ENCODE data around the gene KRT9.

The KRT9 gene

DNA sequence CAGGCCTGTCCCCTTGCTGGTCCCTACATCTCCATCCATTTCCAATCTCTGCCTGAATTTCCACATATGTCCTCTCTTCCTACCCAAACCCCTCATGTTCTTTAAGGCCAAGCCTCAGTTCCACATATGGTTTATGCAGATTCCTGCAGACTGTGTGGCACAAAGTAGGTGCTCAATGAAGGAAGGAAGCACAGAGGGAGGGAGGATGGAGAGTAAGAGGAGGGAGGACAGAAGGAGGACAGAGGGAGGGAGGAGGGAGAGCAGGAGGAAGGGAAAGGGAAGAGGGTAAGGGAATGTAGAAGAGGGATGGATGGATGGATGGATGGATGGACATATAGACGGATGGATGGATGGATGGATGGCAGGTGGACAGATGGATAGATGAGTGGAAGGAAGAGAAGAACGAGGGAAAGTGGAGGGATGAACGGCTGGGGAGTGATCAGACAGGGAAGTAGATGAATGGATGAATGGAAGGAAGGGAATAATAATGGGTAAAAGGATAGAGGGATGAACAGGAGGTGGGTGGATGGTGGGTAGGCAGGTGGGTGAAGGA, 22.6 kb upstream of the KRT9 start:
- no peaks in the 10 kb centered on the region for H3K9me3 ChIP-seq (ENCODE audit: low read length)
- H4K20me1 ChIP-seq (ENCODE audit: insufficient read depth, low read length), result no peaks in the 10 kb centered on the region
- no peaks in the 10 kb centered on the region for H3K4me1 ChIP-seq (ENCODE audit: insufficient read depth, low read length, severe bottlenecking)
- no peak overlapping the region for H2AFZ ChIP-seq (ENCODE audit: low read length)
- no peak for TF ChIP-seq EZH2 (IDR thresholded peaks at IDR 0.05; ENCODE audit: borderline replicate concordance, low read length)
- TF ChIP-seq, protein P1, sequence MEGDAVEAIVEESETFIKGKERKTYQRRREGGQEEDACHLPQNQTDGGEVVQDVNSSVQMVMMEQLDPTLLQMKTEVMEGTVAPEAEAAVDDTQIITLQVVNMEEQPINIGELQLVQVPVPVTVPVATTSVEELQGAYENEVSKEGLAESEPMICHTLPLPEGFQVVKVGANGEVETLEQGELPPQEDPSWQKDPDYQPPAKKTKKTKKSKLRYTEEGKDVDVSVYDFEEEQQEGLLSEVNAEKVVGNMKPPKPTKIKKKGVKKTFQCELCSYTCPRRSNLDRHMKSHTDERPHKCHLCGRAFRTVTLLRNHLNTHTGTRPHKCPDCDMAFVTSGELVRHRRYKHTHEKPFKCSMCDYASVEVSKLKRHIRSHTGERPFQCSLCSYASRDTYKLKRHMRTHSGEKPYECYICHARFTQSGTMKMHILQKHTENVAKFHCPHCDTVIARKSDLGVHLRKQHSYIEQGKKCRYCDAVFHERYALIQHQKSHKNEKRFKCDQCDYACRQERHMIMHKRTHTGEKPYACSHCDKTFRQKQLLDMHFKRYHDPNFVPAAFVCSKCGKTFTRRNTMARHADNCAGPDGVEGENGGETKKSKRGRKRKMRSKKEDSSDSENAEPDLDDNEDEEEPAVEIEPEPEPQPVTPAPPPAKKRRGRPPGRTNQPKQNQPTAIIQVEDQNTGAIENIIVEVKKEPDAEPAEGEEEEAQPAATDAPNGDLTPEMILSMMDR (IDR thresholded peaks at IDR 0.05; ENCODE audit: low read length), result no peak
- H3K9me2 ChIP-seq (ENCODE audit: low read depth, low read length), result no peaks in the 10 kb centered on the region
- no peak overlapping the region for H3K9ac ChIP-seq (ENCODE audit: low read length)
- no peaks in the 10 kb centered on the region for H3K27me3 ChIP-seq (ENCODE audit: insufficient read depth, low read length)
- no peak overlapping the region for H3K4me2 ChIP-seq (ENCODE audit: low read length)
- H3K36me3 ChIP-seq (ENCODE audit: insufficient read depth, low read length), result no peaks in the 10 kb centered on the region
- no peak overlapping the region for H3K4me3 ChIP-seq (ENCODE audit: low read depth, low read length, poor library complexity, severe bottlenecking)
- H3F3A ChIP-seq (ENCODE audit: insufficient read depth, low read length), result no peaks in the 10 kb centered on the region
- no peak overlapping the region for H3K27ac ChIP-seq (ENCODE audit: low read depth, low read length, poor library complexity, severe bottlenecking)
- no peaks in the 10 kb centered on the region for H3K79me2 ChIP-seq (ENCODE audit: insufficient read depth, low read length)

DNA sequence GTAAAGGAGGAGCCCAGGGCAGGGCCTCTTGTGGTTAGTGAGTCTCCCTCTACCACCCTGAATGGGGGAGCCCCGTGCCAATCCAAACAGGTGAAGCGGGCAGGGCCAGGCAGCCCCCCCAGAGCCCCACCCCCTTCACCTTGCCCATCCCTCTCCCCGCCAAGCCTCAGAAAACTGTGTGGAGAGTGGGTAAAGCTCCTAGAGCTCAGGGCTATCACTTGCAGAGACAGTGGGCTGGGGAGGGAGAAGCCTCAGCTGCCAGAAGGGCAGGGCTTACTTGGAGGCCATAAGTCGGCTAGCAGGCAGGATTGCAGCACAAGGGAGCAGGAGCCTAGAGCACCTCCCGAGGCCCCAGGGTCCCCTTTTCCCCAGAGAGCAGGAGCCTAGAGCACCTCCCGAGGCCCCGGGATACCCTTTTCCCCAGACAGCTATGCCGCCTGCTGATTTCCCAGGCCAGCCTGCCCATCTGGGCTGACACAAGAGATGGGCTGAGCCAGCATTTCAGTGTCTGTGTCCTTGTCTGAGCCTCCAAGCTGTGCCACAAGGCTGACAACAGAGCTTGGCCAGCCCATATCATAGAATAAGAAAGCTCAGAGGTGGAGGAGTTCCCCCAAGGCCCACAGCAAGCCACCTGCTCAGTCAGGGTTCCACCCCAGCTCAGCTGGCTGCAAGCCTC, 21.6 kb upstream of the KRT9 start:
- Histone ChIP-seq H4K20me1 (ENCODE audit: insufficient read depth, low read length) (no peaks in the 10 kb centered on the region), H3K79me2 (ENCODE audit: insufficient read depth, low read length) (no peaks in the 10 kb centered on the region), H3K9me2 (ENCODE audit: low read depth, low read length) (no peaks in the 10 kb centered on the region), H3K9ac (ENCODE audit: low read length) (no peak overlapping the region), H3K4me3 (ENCODE audit: low read depth, low read length, poor library complexity, severe bottlenecking) (no peak overlapping the region), H2AFZ (ENCODE audit: low read length) (no peak overlapping the region), H3K36me3 (ENCODE audit: insufficient read depth, low read length) (no peaks in the 10 kb centered on the region), H3F3A (ENCODE audit: insufficient read depth, low read length) (no peaks in the 10 kb centered on the region), H3K4me1 (ENCODE audit: insufficient read depth, low read length, severe bottlenecking) (no peaks in the 10 kb centered on the region), H3K4me2 (ENCODE audit: low read length) (no peak overlapping the region), H3K9me3 (ENCODE audit: low read length) (no peaks in the 10 kb centered on the region), H3K27ac (ENCODE audit: low read depth, low read length, poor library complexity, severe bottlenecking) (no peak overlapping the region), H3K27me3 (ENCODE audit: insufficient read depth, low read length) (no peaks in the 10 kb centered on the region)
- TF ChIP-seq EZH2 (IDR thresholded peaks at IDR 0.05; ENCODE audit: borderline replicate concordance, low read length), result no peak
- TF ChIP-seq, protein P1 (IDR thresholded peaks at IDR 0.05; ENCODE audit: low read length), result no peak

DNA sequence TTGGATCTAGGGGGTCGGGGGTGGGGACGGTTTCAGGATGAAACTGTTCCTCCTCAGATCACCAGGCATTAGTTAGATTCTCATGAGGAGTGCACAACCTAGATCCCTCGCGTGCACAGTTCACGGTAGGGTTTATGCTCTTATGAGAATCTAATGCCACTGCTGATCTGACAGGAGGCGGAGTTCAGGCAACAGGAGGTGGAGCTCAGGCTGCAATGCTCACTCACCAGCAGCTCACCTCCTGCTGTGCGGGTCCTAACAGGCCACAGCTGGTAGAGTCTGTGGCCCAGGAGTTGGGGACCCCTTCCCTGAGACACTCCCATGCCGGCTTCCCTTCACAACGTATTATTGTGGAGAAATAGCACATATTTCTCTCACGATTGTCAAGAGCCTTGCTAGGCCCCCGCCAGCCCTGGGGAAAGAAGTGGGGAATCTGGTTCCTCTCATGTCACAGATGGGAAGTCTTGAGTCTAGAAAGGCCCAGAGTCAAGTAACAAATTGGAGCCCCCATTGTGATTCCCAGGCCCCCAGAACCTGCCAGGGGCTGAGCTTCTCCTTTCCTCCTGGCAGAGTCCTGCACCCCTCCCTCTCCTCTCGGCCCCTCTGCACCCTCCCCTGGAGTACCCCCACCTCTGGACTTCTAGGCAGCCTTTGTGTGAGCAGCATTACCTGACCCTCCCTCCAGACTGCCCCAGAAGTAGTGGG, 20.9 kb upstream of the KRT9 start:
- H3K9me3 ChIP-seq (ENCODE audit: low read length), result no peaks in the 10 kb centered on the region

More for the DNA sequence above, 20.9 kb upstream of the KRT9 start:
- no peaks in the 10 kb centered on the region for H3F3A ChIP-seq (ENCODE audit: insufficient read depth, low read length)
- H3K9ac ChIP-seq (ENCODE audit: low read length), result no peak overlapping the region
- H2AFZ ChIP-seq (ENCODE audit: low read length), result no peak overlapping the region
- TF ChIP-seq, protein P1 (IDR thresholded peaks at IDR 0.05; ENCODE audit: low read length), result no peak
- TF ChIP-seq EZH2 (IDR thresholded peaks at IDR 0.05; ENCODE audit: borderline replicate concordance, low read length), result no peak
- no peak overlapping the region for H3K27ac ChIP-seq (ENCODE audit: low read depth, low read length, poor library complexity, severe bottlenecking)
- H3K36me3 ChIP-seq (ENCODE audit: insufficient read depth, low read length), result no peaks in the 10 kb centered on the region
- H3K4me3 ChIP-seq (ENCODE audit: low read depth, low read length, poor library complexity, severe bottlenecking), result no peak overlapping the region
- H3K4me1 ChIP-seq (ENCODE audit: insufficient read depth, low read length, severe bottlenecking), result no peaks in the 10 kb centered on the region
- no peaks in the 10 kb centered on the region for H3K9me2 ChIP-seq (ENCODE audit: low read depth, low read length)
- no peaks in the 10 kb centered on the region for H4K20me1 ChIP-seq (ENCODE audit: insufficient read depth, low read length)
- H3K4me2 ChIP-seq (ENCODE audit: low read length), result no peak overlapping the region
- no peaks in the 10 kb centered on the region for H3K79me2 ChIP-seq (ENCODE audit: insufficient read depth, low read length)
- no peaks in the 10 kb centered on the region for H3K27me3 ChIP-seq (ENCODE audit: insufficient read depth, low read length)
